ENCODE results near the gene PDE4B.
A peak's percentile ranks its signal among the peaks of the same experiment; 100 is the strongest.

Gene PDE4B

GRCh38 chr1:65939191-65939590 is 146.5 kb downstream of the PDE4B start:
- H3K36me3 Mint-ChIP-seq: no peaks in the 10 kb centered on the region
- no peaks in the 10 kb centered on the region for H3K4me1 Mint-ChIP-seq
- H3K27ac Mint-ChIP-seq: no peak overlapping the region
- DNase-seq: no peak
- peaks cover 0 to 4% of the 10 kb centered on the region in 2 donors for H3K9me3 Mint-ChIP-seq
- no peak overlapping the region for H3K4me3 Mint-ChIP-seq
- H3K27me3 Mint-ChIP-seq: peaks cover 1 to 5% of the 10 kb centered on the region in 2 donors
- no peak for ATAC-seq (replicated peaks)

DNA sequence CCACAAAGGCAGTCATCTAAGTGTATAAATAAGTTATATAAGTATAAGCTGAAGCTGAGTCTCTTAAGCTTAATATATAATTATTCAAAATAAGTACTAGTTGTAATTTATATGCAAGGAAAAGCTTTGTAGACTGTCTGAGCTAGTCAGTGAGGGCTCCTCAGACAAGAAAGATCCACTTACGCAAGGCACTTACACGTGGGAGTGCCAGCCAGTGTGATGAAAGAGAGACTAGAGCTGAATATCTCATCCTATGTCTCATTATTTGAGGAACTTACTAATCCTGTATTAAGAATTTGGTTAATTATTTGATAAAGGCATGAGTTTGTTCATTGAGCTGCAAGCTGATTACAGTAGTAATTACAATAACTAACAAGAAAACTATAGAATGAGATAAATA is 146.9 kb downstream of the PDE4B start:
- H3K9me3 Mint-ChIP-seq: peaks cover 0 to 4% of the 10 kb centered on the region in 2 donors
- peaks cover 5% of the 10 kb centered on the region in 2 donors for H3K27me3 Mint-ChIP-seq
- H3K27ac Mint-ChIP-seq: no peak overlapping the region
- H3K4me1 Mint-ChIP-seq: no peaks in the 10 kb centered on the region
- DNase-seq: no peak
- ATAC-seq (replicated peaks): no peak
- H3K36me3 Mint-ChIP-seq: no peaks in the 10 kb centered on the region
- H3K4me3 Mint-ChIP-seq: no peak overlapping the region

DNA sequence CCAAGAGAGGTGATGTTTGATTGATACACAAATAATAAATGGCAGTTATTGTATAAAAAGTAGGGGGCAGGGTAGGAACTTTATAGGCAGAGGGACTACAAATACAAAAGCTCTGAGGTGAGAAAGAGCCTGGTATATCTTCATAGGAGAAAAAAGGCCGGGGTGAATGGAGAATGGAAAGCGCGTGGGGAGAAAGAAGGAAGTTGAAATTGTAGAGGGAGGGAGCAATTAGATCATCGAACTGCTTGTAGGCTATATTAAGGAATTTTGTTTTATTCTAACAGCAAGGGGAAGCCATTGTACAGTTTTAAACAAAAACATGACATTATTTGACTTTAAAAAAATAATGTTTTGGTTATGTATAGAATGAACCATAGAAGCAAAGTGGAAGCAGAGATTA is 147.4 kb downstream of the PDE4B start:
- DNase-seq (no peak), ATAC-seq (replicated peaks) (no peak)
- H3K9me3 Mint-ChIP-seq: peaks cover 0 to 4% of the 10 kb centered on the region in 2 donors

GRCh38 chr1:65942476-65942875 is 149.8 kb downstream of the PDE4B start:
- no peaks in the 10 kb centered on the region for H3K36me3 Mint-ChIP-seq
- DNase-seq: no peak
- ATAC-seq (replicated peaks): no peak
- H3K4me1 Mint-ChIP-seq: no peaks in the 10 kb centered on the region
- H3K4me3 Mint-ChIP-seq: no peak overlapping the region
- peaks cover 0 to 5% of the 10 kb centered on the region in 2 donors for H3K9me3 Mint-ChIP-seq
- H3K27ac Mint-ChIP-seq: no peak overlapping the region
- peaks cover 5 to 10% of the 10 kb centered on the region in 2 donors for H3K27me3 Mint-ChIP-seq

More for the DNA sequence above, 147.4 kb downstream of the PDE4B start:
- peaks cover 5% of the 10 kb centered on the region in 2 donors for H3K27me3 Mint-ChIP-seq
- H3K27ac Mint-ChIP-seq: no peak overlapping the region
- H3K4me3 Mint-ChIP-seq: no peak overlapping the region
- H3K4me1 Mint-ChIP-seq: no peaks in the 10 kb centered on the region
- no peaks in the 10 kb centered on the region for H3K36me3 Mint-ChIP-seq

- H3K27ac Mint-ChIP-seq: no peak overlapping the region
- H3K9me3 Mint-ChIP-seq: peaks cover 0 to 6% of the 10 kb centered on the region in 2 donors
- H3K27me3 Mint-ChIP-seq: peaks cover 5 to 11% of the 10 kb centered on the region in 2 donors
- DNase-seq (no peak), ATAC-seq (replicated peaks) (no peak)
- H3K36me3 Mint-ChIP-seq: no peaks in the 10 kb centered on the region
- H3K4me1 Mint-ChIP-seq: no peaks in the 10 kb centered on the region
- no peak overlapping the region for H3K4me3 Mint-ChIP-seq
Measured at GRCh38 chr1:65946376-65946775, 153.7 kb downstream of the PDE4B start.

DNA sequence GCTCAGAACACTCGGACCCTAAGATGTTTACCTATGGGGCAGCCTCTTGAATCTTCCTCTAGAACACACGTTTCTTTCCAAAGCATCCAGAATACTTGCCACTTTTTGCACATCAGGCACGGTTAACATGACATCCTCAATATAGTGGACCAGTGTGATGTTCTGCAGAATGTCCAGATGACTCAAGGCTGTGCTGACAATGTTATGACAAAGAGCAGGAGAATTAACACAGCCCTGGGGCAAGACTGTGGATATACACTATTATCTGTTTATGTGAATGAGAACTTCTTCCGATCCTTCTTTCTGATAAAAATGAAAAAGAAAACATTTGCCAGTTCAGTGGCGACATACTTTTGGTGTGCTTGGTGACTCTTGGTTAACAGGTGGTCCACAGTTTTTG is 154.3 kb downstream of the PDE4B start:
- peaks cover 0 to 6% of the 10 kb centered on the region in 2 donors for H3K9me3 Mint-ChIP-seq
- ATAC-seq (replicated peaks) (no peak), DNase-seq (no peak)
- no peak overlapping the region for H3K4me3 Mint-ChIP-seq
- no peaks in the 10 kb centered on the region for H3K36me3 Mint-ChIP-seq
- no peaks in the 10 kb centered on the region for H3K4me1 Mint-ChIP-seq
- H3K27me3 Mint-ChIP-seq: peaks cover 5 to 9% of the 10 kb centered on the region in 2 donors
- no peak overlapping the region for H3K27ac Mint-ChIP-seq

- no peaks in the 10 kb centered on the region for H3K36me3 Mint-ChIP-seq
- ATAC-seq (replicated peaks) (no peak), DNase-seq (no peak)
- no peaks in the 10 kb centered on the region for H3K4me1 Mint-ChIP-seq
- H3K27me3 Mint-ChIP-seq: peaks cover 5 to 6% of the 10 kb centered on the region in 2 donors
- H3K27ac Mint-ChIP-seq: no peak overlapping the region
- peaks cover 0 to 3% of the 10 kb centered on the region in 2 donors for H3K9me3 Mint-ChIP-seq
- H3K4me3 Mint-ChIP-seq: no peak overlapping the region
Measured at GRCh38 chr1:65948609-65949229, 156.0 kb downstream of the PDE4B start.

DNA sequence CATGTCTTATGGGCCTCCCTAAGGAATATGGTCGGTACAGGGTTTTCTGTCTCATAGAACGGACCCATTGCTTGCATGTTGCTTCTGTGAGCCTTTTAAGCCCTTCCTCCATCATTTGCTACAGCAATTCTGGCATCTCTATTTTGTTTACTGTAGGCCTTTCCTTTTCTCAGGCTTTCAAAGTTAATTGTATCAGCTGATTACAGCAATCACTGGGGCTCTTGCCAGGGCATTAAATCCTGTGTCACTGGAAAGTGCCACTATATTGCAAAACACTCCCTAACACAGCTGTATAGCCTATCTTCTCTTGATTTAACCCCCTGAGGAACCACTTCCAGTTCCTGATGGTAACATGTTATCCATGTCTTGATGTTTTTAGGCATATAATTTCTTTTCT is 156.5 kb downstream of the PDE4B start:
- DNase-seq (no peak), ATAC-seq (replicated peaks) (no peak)
- peaks cover 3 to 6% of the 10 kb centered on the region in 2 donors for H3K27me3 Mint-ChIP-seq
- no peaks in the 10 kb centered on the region for H3K36me3 Mint-ChIP-seq
- peaks cover 0 to 2% of the 10 kb centered on the region in 2 donors for H3K9me3 Mint-ChIP-seq
- H3K4me1 Mint-ChIP-seq: no peaks in the 10 kb centered on the region
- H3K4me3 Mint-ChIP-seq: no peak overlapping the region
- H3K27ac Mint-ChIP-seq: no peak overlapping the region

- Mint-ChIP-seq H3K9me3 (peaks cover 0 to 2% of the 10 kb centered on the region in 2 donors), H3K4me1 (no peaks in the 10 kb centered on the region), H3K36me3 (no peaks in the 10 kb centered on the region), H3K4me3 (no peak overlapping the region), H3K27ac (no peak overlapping the region), H3K27me3 (peaks cover 0 to 6% of the 10 kb centered on the region in 2 donors)
- no peak for DNase-seq
- ATAC-seq (replicated peaks): no peak
Measured at GRCh38 chr1:65949933-65950332, 157.2 kb downstream of the PDE4B start.

- DNase-seq: no peak
- no peak for ATAC-seq (replicated peaks)
- Mint-ChIP-seq H3K36me3 (no peaks in the 10 kb centered on the region), H3K27ac (no peak overlapping the region), H3K4me1 (no peaks in the 10 kb centered on the region), H3K27me3 (no peaks in the 10 kb centered on the region), H3K9me3 (no peaks in the 10 kb centered on the region), H3K4me3 (no peak overlapping the region)
Measured at GRCh38 chr1:65952696-65953095, 160.0 kb downstream of the PDE4B start.

DNA sequence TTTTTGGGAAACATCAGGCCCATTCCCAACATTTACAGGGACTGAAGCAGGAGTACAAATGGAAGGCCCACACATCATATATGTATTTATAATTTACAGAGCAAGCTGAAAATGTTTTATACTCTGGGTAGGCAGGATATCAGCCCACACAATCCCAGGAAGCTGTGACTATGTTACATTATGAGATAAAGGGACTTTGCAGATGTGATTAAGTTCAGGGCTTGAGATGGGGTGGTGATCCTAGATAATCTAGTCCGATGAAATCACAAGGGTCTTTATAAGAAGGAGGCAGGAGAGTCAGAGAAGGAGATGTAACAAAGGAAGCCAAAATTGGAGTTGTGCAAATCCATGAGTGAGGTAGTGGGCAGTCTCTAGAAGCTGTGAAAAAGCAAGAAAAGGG is 160.5 kb downstream of the PDE4B start:
- DNase-seq: no peak
- Mint-ChIP-seq H3K27ac (no peak overlapping the region), H3K27me3 (no peaks in the 10 kb centered on the region), H3K4me1 (no peaks in the 10 kb centered on the region), H3K4me3 (no peak overlapping the region), H3K9me3 (no peaks in the 10 kb centered on the region), H3K36me3 (no peaks in the 10 kb centered on the region)
- ATAC-seq (replicated peaks): no peak

DNA sequence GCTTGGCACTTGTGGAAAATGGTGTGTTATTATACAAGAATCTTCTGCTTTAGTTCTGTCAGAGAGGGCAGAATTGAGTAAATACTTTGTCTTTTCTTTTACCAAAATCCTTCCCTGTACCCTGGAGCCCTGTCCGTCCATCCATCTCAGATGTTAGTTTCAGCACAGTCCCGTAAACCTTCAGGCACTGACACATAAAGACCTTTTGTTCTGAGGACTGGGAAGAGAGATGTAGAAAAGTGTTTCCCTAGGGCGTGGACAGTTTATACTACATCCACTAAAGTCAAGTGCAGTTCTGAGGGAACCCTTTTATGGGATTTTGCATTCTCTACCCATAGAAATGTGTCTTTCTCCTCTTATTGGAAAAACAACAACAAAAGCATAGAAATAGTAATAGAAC is 162.4 kb downstream of the PDE4B start:
- no peaks in the 10 kb centered on the region for H3K9me3 Mint-ChIP-seq
- no peak for DNase-seq
- H3K4me1 Mint-ChIP-seq: no peaks in the 10 kb centered on the region
- H3K4me3 Mint-ChIP-seq: no peak overlapping the region
- H3K27me3 Mint-ChIP-seq: no peaks in the 10 kb centered on the region
- no peak overlapping the region for H3K27ac Mint-ChIP-seq
- H3K36me3 Mint-ChIP-seq: no peaks in the 10 kb centered on the region
- ATAC-seq (replicated peaks): no peak

DNA sequence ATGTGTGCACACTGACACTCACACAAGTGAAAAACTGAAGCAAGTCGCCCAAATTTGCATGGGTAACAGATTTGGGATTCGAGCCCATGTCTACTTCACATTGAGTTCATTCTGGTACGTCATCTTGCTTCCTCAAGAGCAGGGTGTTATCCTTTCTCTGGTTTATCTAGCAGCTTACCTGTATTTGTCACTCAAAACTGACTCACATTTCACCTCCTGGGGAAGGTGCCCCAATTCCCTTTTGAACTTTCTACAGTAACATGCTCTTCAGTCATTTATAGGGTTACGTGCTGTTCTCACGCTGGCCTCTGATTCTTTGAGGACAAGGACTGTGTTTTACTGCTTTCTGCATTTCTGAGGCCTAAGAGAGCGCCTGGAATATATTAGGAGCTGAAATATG is 162.8 kb downstream of the PDE4B start:
- Mint-ChIP-seq H3K4me1 (no peaks in the 10 kb centered on the region), H3K4me3 (no peak overlapping the region), H3K9me3 (no peaks in the 10 kb centered on the region), H3K36me3 (no peaks in the 10 kb centered on the region), H3K27me3 (no peaks in the 10 kb centered on the region), H3K27ac (no peak overlapping the region)
- ATAC-seq (replicated peaks) (no peak), DNase-seq (no peak)

DNA sequence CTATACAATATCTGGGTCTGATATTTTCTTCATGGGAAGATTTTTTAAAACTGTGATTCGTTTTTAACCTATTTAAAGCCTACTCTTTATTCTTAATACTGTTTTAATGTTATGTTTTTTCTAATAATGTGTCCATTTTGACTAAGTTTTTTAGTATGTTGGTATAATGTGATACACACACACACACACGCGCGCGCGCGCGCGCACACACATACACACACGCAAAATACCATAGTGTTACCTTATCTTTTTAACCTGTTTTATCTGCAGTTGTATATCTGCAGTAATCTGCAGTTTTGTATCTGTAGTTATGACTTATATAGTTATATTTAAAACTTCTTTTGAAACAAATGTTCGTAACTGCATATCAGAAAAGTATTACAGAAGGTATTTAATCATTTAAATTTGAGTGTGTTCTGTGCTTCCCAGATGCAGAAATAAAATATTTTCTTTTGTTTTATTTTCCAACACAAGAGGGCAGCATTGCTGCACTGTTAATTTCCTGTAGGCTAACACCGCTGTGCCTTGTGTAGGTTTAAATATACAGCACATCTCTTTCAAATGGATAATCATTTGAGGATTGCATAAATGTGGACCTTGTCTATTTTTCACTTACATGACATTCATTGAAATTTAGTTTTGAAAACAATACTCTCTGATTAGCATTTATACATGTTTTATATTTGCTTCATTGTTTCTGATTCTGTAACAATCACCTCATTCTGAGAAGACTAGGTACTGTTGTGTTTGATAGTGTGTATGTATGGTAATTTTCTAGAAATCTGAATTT is 166.1 kb downstream of the PDE4B start:
- Mint-ChIP-seq H3K27ac (no peak overlapping the region), H3K36me3 (no peaks in the 10 kb centered on the region), H3K27me3 (no peaks in the 10 kb centered on the region), H3K4me1 (no peaks in the 10 kb centered on the region), H3K4me3 (no peak overlapping the region), H3K9me3 (no peaks in the 10 kb centered on the region)
- ATAC-seq (replicated peaks) (peak; percentile 60 to 61), DNase-seq (no peak)

DNA sequence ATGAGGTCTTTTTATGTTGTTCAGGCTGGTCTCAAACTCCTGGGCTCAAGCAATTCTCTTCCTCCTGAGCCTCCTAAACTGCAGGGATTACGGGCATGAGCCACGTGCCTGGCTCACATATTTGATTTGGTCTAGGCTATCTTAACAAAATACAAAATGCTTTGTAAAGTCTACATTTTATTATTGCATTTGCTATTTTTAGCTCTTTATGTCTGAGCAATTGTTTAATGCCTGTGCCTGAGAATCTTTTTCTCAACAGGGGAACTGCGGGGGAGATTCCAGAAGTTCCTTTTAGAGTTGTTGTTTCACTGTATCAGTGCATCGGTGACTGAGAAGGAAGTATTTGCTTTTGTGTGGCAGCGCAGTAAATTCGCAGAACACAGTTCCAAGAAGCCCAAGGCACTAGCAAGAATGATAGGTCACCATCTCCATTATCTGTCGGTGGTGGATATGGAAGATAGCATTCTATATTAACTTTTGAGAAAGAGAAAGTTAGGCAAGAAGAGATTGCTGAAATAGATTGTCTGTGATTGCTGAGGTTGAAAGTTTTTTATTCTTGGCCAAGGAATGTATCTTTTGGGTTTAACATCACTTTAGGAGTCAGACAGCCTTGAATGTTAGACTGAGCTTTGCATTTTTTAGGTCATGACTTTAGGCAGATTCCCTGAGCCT is 167.3 kb downstream of the PDE4B start:
- Mint-ChIP-seq H3K9me3 (no peaks in the 10 kb centered on the region), H3K4me1 (no peaks in the 10 kb centered on the region), H3K36me3 (no peaks in the 10 kb centered on the region), H3K27ac (no peak overlapping the region), H3K27me3 (no peaks in the 10 kb centered on the region), H3K4me3 (no peak overlapping the region)
- DNase-seq (no peak), ATAC-seq (replicated peaks) (no peak)
